ENCODE results near the gene DUOXA1. TPM values are rescaled to one million over a fixed set of nuclear protein-coding genes. Genes with fewer than 3 reads are reported as not detected.

DUOXA1 gene
- total RNA-seq (2014; rRNA removed; shearing (Covaris generic)) = not detected in 2 replicates

GRCh38 chr15:45129651-45130129, at the start of gene DUOXA1, which contains the start of gene DUOX1:
TSS of gene DUOXA1 (minus strand) at chr15:45129879. CDS start at chr15:45123014, 6,865 bp downstream.
TSS of gene DUOX1 (plus strand) at chr15:45129994. CDS start at chr15:45131967, 1,973 bp downstream.
- DNase-seq (ENCODE audit: low read depth) = no peak

GRCh38 chr15:45177285-45177684, 47.6 kb upstream of the DUOXA1 start:
- no peak for DNase-seq (ENCODE audit: low read depth)

- DNase-seq (ENCODE audit: low read depth) = no peak
Measured at GRCh38 chr15:45174577-45174976, 44.9 kb upstream of the DUOXA1 start.

GRCh38 chr15:45174069-45174468, 44.4 kb upstream of the DUOXA1 start:
- DNase-seq (ENCODE audit: low read depth) = no peak

GRCh38 chr15:45171912-45172311, 42.2 kb upstream of the DUOXA1 start:
- DNase-seq (ENCODE audit: low read depth) = no peak

GRCh38 chr15:45169608-45170480, 40.2 kb upstream of the DUOXA1 start:
- DNase-seq (ENCODE audit: low read depth) = no peak

- DNase-seq (ENCODE audit: low read depth) = no peak
Measured at GRCh38 chr15:45168751-45169551, 39.3 kb upstream of the DUOXA1 start.

GRCh38 chr15:45168286-45168685, 38.6 kb upstream of the DUOXA1 start:
- DNase-seq (ENCODE audit: low read depth) = no peak

- no peak for DNase-seq (ENCODE audit: low read depth)
Measured at GRCh38 chr15:45167631-45168205, 38.0 kb upstream of the DUOXA1 start.

- DNase-seq (ENCODE audit: low read depth) = peak; percentile 82
Measured at GRCh38 chr15:45166834-45167630, 37.4 kb upstream of the DUOXA1 start.

- no peak for DNase-seq (ENCODE audit: low read depth)
Measured at GRCh38 chr15:45165536-45165935, 35.9 kb upstream of the DUOXA1 start.

GRCh38 chr15:45164914-45165313, 35.2 kb upstream of the DUOXA1 start:
- no peak for DNase-seq (ENCODE audit: low read depth)

- no peak for DNase-seq (ENCODE audit: low read depth)
Measured at GRCh38 chr15:45163508-45163856, 33.8 kb upstream of the DUOXA1 start.

GRCh38 chr15:45162771-45163507, 33.3 kb upstream of the DUOXA1 start:
- peak; percentile 73 for DNase-seq (ENCODE audit: low read depth)

- no peak for DNase-seq (ENCODE audit: low read depth)
Measured at GRCh38 chr15:45161666-45162065, 32.0 kb upstream of the DUOXA1 start.

- DNase-seq (ENCODE audit: low read depth) = peak; percentile 79
Measured at GRCh38 chr15:45157974-45158373, 28.3 kb upstream of the DUOXA1 start.

- DNase-seq (ENCODE audit: low read depth) = peak; percentile 21
Measured at GRCh38 chr15:45156744-45157455, 27.2 kb upstream of the DUOXA1 start.

GRCh38 chr15:45155739-45156138, 26.1 kb upstream of the DUOXA1 start:
- no peak for DNase-seq (ENCODE audit: low read depth)

GRCh38 chr15:45151998-45152828, 22.5 kb upstream of the DUOXA1 start:
- no peak for DNase-seq (ENCODE audit: low read depth)
